Stimulated activated CD4-positive, alpha-beta T cell treated with anti-CD3 and anti-CD28 coated beads, Interleukin-2, amount 100 ng/mL, for 4 hours (primary cell): ENCODE data around the gene AP3S2.
"Not testable (repeated sequence)": the region's sequence is repeated elsewhere in the genome, so short reads cannot be mapped to it uniquely, and the experiment has no call there.

ENCODE experiments used
- DNase-seq: peaks from one replicate; pipeline ENCODE4 v3.0.0-alpha.2; 2020; ENCODE audit warnings: low read depth

AP3S2 gene

DNA sequence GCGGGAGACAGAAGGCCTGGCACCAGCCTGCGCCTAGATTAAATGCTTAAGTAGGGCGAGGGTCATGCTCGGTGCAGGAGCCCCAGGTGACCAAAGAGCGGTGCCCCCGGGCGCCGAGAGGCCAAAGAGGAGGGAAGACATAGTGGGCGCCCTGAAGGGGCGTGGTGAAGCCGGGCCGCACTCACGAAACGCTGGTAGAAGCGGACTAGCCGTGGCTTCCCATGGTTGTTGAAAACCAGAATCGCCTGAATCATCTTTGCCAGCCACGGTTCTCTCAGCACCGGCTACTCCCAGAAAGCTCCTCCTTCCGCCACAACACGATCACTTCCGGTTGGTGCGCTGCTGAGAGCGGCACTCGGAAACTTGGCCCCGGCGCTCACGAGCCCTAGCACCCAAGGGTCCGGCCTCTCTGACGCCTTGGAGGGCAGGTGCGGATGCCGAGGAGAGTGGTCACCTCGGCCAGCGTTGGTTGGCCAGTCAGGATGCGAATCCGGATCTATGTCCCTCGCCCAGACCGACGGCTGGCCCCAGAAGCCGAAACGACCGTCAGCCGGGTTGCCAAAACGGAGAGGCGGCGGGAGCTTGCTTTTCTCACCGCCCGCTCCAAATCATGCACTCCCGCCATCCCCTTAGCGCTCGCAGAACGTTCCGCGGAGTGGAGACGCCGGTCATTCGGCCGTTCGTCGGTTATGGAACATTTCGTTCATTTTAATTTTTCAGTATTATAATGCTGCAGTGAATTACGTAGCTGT is at the start of gene AP3S2:
Gene AP3S2, minus strand, starts transcription at position 299 of the 752 bp plus-strand sequence. Its CDS starts 45 bp downstream, at position 254.
- DNase-seq, result peak; percentile 82

DNA sequence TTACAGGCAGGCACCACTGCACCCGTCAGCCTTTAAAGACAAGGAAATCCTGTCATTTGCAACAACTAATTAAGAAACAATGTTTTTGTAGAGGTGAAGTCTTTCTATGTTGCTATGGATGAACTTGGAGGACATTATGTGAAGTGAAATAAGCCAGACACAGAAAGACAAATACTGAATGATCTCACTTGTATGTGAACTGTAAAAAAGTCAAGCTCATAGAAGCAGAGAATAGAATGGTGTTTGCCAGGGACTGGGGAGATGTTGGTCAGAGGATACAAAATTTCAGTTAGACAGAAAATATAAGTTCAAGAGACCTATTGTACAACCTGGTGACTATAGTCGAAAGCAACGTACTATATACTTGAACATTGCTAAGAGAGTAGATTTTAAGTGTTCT is 46.1 kb upstream of the AP3S2 start:
- no peak for DNase-seq

DNA sequence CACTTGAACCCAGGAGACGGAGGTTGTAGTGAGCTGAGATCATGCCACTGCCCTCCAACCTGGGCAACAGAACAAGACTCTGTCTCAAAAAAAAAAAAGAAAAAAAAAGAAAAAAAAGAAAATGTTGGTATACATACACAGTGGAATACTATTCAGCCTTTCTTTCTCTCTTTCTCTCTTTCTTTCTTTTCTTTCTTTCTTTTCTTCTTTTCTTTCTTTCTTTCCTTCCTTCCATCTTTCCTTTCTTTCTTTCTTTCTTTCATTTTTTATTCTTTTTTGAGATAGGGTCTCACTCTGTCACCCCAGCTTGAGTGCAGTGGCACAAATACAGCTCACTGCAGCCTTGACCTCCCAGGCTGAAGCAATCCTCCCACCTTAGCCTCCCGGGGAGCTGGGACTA is 45.6 kb upstream of the AP3S2 start:
- DNase-seq, result not testable (repeated sequence)

DNA sequence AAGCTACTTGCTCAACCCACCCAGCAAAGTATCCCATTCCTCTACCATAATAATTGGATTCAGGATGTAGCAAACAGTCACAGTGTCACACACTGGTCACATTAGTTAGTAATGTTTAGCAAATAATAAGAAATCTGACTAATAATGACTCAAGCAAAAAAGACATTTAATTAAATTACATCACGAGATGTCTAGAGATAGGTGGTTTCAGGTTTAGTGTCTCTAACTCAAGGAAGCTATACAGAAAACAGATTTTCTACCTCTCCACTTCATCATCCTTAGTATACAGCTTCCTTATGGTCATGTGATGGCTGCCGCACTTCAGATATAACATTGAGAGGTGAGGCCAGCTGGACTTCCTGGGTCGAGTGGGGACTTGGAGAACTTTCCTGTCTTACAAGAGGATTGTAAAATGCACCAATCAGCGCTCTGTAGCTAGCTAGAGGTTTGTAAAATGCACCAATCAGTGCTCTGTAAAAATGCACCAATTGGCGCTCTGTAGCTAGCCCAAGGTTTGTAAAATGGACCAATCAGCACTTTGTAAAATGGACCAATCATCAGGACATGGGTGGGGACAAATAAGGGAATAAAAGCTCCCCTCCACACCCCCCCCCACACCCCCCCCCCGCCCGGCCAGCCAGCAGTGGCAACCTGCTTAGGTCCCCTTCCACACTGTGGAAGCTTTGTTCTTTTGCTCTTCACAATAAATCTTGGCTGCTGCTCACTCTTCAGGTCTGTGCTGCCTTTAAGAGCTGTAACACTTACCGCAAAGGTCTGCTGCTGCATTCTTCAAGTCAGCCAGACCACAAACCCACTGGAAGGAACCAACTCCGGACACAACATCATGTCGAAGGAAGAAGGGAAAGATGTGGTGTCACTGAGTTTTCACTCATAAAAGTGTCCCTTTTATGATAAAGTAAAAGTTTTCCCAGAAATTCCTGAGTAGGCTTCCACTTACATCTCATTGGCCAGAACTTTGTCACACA is 43.9 kb upstream of the AP3S2 start:
- DNase-seq, result no peak

DNA sequence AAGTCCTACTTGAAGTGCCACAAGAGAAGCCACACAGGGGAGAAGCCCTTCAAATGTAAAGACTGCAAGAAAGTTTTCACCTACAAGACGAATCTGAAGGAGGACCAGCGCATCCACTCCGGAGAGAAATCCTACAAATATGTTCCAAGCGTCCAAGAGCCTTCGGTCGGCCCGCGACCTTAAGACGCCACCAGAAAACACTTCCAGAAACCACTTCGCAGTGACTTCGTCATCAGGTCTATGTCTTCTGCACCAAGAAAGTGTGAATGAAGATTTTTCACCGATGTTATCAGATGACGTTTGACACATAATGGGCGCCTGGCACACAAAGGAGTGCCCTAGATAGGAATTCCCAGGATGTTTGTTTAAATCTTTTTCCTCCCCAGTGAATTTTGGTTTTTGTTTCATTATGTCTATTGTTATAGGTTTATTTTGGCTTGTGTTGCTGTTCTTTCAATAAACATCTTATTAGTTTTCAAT is 43.0 kb upstream of the AP3S2 start:
- no peak for DNase-seq

DNA sequence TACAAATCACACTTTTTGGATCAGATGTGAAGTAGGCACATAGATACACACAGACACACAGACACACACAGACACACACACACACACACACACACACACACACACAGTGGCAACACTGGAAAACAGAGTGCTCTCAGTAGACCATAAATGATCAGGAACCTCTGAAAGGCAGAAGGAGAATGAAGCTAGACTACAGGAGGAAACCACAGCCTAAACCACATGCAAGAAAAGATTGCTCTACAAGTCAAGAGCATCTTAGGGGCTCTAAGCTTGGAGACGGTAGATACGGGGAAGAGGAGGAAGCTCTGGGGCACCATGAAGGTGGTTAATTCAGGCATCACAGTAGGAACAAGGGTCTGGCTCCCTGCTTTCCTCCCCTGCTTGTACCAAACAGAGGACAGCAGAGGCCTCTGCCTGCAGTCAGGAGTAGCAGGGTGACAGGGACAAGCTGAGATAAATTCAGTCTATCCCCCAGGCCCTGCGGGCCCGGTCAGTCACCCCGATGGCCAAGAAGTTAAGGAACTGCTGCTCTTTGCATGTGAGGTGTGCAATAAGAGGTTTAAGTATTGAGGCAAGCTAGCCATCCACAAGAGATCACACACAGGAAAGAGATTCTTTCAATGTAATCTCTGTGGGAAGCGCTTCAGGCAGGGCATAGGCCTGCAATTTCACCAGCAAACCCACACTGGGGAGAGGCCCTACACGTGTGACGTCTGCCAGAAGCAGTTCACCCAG is 42.4 kb upstream of the AP3S2 start:
- DNase-seq, result no peak

DNA sequence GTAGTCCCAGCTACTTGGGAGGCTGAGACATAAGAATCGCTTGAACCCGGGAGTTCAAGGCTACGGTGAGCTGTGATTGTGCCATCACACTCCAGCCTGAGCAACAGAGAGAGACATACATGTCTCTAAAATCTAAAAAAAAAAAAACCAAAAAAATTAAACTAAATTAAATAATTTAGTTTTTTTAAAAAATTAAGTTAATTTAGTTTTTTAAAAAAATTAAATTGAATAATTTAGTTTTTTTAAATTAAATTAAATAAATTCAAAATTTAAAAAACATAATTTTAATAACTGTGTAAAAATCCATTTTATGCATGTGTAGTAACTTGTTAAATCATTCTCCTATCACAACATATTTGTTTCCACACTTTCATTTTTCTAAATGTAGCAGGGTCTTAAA is 39.1 kb upstream of the AP3S2 start:
- DNase-seq, result no peak

DNA sequence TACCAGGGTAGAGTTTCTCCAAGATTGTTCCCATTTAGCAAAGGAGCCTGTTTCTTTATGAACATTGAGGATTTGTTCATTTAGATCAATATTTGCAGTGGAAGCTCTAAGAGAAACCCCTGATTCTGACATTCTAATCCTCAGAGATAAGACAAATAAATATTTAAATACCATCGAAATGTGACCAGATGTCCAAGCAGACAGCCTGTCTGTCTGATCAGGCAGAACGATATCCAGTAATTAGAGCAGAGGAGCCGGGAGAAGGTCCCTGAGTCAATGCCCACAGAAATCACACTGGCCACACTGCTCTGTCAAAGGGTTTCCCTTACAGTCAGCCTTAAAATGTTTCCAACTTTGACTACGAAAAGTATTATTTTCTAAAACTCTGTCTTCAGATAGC is 34.6 kb upstream of the AP3S2 start:
- DNase-seq, result no peak

DNA sequence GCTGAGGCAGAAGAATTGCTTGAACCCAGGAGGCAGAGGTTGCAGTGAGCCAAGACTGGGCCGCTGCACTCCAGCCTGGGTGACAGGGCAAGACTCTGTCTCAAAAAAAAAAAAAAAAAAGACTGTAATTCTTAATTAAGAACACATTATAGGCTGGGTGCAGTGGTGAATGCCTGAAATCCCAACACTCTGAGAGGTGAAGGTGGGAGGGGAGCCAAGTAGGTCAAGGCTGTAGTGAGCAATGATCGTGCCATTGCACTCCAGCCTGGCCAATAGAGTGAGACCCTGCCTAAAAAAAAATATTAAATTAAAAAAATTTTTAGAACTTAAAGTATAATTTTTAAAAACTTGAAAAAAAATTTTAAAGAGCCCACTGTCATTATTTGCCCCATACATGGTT is 32.4 kb upstream of the AP3S2 start:
- DNase-seq, result no peak

DNA sequence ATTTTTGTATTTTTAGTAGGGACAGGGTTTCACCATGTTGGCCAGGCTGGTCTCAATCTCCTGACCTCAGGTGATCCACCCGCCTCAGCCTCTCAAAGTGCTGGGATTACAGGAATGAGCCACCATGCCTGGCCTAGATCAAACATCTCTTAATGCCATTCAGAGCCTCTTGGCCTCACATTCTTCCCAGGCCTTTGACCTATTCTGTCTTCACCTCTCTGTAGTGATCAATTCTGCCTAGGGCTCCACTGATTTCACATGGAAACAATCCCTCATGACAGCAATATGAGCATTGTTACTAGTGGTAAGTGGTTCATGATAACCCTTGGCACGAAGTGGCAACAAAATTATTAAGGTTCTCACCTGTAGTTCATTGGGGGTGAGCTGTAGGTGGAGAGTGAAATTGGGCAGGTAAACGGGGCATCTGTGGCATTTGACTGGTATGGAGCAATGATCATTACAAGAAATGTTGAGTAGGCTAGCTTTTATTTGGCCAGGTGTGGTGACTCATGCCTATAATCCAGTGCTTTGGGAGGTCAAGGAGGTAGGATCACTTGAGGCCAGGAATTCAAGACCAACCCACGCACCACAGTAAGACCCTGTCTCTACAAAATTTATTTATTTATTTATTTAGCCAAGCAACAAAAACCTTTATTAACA is 23.8 kb upstream of the AP3S2 start:
- no peak for DNase-seq

DNA sequence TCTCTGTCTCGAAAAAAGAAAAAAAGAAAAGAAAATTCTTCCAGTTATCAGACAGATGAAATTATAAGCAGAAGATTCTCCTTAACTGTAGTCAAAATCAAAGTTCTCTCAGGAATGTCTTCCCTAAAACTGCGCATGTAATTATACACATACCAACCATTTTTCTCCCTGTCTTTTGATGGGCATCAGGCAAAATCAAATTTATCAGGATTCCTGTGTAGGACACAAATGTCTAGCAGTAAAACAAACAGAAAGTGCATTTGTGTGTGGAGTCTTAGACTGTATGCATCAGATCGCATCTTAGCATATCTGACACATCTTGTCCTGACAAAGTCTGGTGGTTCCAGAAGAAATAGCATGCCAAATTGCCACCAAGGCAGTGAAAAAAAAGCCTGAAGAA is 22.9 kb upstream of the AP3S2 start:
- DNase-seq, result no peak

DNA sequence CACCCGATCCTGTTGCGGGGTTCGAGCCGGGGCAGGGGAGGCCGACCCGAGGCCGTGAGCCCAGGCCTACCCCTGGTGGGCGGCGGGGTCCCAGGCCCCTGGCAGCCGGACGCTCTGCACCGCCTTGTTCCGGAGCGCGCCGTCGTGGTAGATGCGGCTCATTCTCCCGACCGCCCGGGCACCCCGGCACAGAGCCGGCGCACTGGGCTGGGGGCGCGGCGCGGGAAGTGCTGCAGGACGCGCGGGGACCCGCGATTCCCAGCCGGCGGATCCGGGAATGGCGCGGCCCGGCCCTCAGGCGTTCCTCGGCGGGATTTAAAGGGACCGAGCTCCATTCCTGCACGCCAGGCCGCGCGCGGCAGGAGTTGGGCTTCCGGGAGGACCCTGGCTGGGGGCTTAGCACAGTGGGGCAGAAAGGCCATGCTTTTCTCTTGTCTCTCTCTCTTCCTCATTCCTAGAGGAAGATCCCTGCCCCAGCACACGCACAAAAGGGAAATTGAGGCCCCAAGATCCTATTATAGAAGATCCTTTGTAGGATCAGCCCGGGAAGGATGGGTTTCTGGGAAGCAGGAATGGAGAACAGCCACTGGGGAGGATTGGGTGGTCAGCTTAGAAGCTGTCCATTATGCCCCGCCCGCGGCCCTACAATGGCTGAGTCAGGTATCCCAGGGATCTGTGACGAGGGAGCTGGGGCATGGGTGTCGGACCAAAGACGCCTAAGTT is 19.0 kb upstream of the AP3S2 start, which contains the start of gene ARPIN:
Gene ARPIN, minus strand, starts transcription at position 279 of the 723 bp plus-strand sequence. Its CDS starts 117 bp downstream, at position 162.
- no peak for DNase-seq

DNA sequence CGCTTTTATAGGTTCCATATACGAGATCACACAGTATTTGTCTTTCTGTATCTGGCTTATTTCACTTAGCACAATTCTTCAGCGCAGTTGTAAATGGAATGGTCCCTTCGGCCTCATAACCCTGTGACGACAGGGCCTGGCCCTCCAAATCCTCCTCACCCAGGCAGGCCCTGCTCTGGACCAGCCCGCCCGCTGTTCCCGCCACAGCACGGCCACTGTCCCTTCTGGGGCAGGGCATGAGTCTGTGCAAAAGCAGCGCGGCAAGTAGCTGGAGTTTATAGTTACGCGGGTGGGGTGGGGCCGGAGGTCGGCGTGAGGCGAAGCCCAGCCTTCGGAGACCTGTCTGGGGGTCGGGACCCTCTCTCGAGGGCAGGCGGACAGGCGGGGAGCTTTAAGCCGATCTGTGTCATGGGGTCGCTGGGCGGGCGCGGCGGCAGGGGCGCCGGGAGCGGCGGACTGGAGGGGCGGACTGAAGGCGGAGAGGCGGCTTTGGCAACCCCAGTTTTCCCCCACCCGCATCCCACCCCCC is 18.4 kb upstream of the AP3S2 start:
- DNase-seq, result no peak

DNA sequence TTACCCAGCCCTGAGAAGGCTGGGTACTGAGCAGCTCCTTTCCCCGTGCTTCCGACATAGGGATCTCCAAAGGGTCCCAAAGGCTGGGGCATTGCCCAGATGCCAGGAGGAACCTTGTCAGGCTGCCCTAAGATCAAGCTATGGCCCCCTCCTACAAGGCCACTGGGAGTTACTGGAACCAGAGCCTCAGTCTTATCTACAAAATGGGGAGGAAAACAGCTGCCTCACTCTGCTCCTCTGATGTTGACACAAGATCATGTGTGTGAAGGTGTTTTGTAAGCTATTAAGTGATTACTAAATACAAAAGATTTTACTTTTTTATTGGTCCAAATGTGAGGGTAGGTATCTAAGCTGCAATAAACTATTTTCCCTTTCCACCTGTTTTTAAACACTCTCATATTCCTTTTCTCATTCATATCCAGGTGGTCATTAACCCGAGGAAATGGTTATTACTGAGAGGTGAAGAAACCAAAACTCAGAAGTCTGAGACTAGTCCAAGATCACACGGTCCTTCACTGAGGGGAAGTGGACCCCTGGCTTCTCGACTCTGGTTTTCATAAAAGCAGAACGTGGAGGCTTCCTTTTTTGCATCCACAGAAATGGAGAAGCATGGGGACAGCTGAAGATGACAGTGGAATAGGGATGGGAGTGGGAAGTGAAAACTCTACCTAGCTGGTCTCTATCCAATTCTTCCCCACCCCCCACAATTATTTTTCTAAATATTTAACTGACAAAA is 17.3 kb upstream of the AP3S2 start:
- DNase-seq, result no peak

DNA sequence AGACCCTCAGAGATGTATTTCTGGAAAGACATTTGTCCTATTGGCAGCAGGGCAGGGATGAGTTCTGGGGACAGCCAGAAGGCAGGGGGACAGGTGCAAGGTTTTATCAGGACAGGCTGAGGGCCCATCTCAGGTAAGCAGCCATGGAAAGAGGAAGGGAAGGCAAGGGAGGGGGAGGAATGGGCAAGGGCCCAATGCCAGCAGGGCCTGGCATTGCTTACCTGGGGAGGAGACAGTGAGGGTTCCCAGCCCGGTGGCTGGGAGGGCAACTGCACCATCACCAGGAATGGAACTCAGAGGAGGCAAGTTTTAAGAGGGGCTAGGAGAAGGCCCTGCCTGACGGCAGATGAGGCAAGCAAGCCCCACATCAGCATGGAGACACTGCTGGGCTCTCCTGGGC is 15.8 kb upstream of the AP3S2 start:
- DNase-seq, result no peak

DNA sequence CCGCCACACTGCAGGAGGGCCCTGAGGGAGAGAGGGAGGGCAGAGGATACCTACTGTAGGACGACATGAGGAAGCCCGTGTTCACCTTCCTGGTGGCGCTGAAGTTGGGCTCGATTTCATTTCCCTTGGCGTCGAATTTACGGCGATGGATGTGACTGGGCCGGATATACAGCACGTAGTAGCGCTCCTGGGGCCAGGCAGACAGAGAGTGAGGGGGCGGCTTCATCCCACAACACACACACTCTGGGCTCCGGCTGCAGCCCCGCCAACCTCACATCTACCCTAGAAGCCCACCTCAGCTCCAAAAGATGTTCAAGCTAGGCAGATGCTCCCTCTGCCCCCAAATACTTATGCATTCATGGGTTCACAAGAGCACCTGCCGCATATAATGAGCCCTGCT is 14.4 kb upstream of the AP3S2 start:
- DNase-seq, result no peak

DNA sequence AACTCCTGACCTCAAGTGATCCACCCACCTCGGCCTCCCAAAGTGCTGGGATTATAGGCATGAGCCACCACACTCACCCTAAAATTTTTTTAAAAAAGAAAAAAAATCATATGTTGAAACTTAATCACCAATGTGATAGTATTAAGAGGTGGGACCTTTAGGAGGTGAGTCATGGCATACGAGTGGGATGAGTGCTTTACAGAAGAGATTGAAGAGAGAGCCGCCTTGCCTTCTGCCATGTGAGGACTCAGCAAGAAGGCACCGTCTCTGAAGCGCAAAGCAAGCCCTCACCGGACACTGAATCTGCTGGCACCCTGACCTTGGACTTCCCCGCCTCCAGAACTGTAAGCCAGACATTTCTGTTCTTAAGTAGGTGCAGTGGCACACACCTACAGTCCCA is 13.5 kb upstream of the AP3S2 start:
- DNase-seq, result no peak

DNA sequence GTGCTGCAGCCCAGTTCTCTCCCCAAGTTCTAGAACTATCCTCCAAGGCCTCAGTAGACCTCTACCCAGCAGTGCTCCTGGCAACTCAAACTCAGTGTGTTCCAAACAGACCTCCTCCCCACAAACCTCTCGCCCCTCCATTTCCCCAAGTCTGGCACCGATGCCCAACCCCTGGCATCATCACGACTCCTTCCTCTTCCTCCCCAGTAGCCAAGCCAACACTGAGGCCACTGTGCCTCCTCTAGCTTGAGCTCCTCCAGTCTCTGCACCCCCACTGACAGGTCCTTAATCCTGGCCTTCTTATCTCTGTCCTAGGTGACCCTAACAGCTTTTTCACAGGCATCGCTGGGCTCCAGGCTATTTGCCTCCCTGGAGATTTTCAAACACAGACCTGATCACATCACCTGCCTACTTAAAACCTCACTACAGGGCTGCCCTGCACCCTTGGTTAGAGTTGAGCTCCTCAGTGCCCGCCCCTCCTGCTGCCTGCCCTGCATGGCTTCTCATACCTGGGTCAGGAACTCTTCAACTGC is 12.1 kb upstream of the AP3S2 start:
- no peak for DNase-seq

DNA sequence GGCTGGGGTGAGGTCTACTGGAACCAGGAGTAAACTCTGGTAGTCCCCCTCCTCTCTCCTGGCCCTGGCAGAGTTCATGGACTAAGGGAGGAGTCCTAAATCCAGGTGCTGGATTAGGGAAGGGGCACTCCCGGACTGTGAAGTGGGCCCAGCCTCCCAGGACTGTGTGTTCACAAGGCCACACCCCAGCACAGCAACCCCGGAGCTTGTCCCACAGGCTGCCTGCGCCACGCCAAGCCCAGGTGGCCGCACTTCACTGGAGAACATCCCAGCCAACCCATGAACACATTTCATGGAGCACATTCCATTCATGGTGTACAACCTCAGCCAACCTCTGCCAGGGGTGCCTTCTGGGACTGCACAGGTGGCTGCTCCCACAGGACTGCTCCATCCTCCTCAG is 10.7 kb upstream of the AP3S2 start:
- DNase-seq, result no peak

DNA sequence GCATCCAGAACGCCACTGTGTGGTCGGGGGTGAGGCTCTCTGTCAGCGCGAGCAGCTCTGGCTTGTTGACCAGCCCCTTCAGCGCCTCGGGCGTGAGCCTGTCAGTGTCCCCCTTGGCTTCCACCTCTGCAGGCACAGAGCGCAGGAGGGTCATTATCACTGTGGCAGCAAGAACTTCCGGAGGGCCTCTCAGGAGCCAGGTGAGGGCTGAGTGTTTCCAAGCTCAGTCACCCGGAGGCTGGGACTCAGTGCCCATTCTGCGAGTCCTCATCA is 10.0 kb upstream of the AP3S2 start:
- no peak for DNase-seq
